HepG2 (cell line): ENCODE results near the gene ALB. TPM values are rescaled to one million over a fixed set of nuclear protein-coding genes. Genes with fewer than 3 reads are reported as not detected.

Source experiments
- AHDC1 ChIP-seq: sonication (generic); formaldehyde crosslinking; IDR thresholded peaks from 2 replicates; pipeline ENCODE4 v1.5.1; 2020; ENCODE audit warnings: mild to moderate bottlenecking, missing genetic modification reagents, borderline replicate concordance
- ARNT ChIP-seq: fragments of 450-650 bp; IDR thresholded peaks from 2 replicates; pipeline ENCODE4 v1.6.1; 2017
- GATA4 ChIP-seq: sonication (generic); IDR thresholded peaks from 2 replicates; pipeline ENCODE4 v1.6.1; 2016; ENCODE audit warnings: antibody characterized with exemption, low read depth, borderline replicate concordance
- IKZF5 ChIP-seq: IDR thresholded peaks from 2 replicates; pipeline ENCODE4 v1.6.1; 2018; ENCODE audit warnings: missing genetic modification reagents, mild to moderate bottlenecking, missing compliant biosample characterization
- KDM6A ChIP-seq: IDR thresholded peaks from 2 replicates; pipeline ENCODE4 v1.6.1; 2016; ENCODE audit warnings: low read depth
- NFAT5 ChIP-seq: sonication (generic); formaldehyde crosslinking; IDR thresholded peaks from 2 replicates; pipeline ENCODE4 v1.4.0; 2020; ENCODE audit warnings: missing genetic modification reagents
- SMC3 ChIP-seq: IDR thresholded peaks from 2 replicates; pipeline ENCODE4 v1.6.1; 2011; ENCODE audit warnings: low read length, improper control_type of control experiment
- SP140L ChIP-seq: sonication (generic); formaldehyde crosslinking; IDR thresholded peaks from 2 replicates; pipeline ENCODE4 v1.4.0; 2020; ENCODE audit warnings: missing genetic modification reagents, borderline replicate concordance
- TBP ChIP-seq: sonication (generic); formaldehyde crosslinking; IDR thresholded peaks from 2 replicates; pipeline ENCODE4 v1.5.0; 2020; ENCODE audit warnings: missing genetic modification reagents
- ZHX1 ChIP-seq: sonication (generic); formaldehyde crosslinking; IDR thresholded peaks from 2 replicates; pipeline ENCODE4 v1.8.1; 2022; ENCODE audit warnings: low read depth, mild to moderate bottlenecking, missing genetic modification reagents
- ZKSCAN8 ChIP-seq: IDR thresholded peaks from 2 replicates; pipeline ENCODE4 v1.6.1; 2016; ENCODE audit warnings: borderline replicate concordance, missing genetic modification reagents, missing compliant biosample characterization
- ZNF414 ChIP-seq: sonication (generic); formaldehyde crosslinking; IDR thresholded peaks from 2 replicates; pipeline ENCODE4 v1.5.0; 2020; ENCODE audit warnings: missing genetic modification reagents
- ZNF75D ChIP-seq: sonication (generic); formaldehyde crosslinking; IDR thresholded peaks from 2 replicates; pipeline ENCODE4 v1.8.1; 2023; ENCODE audit warnings: missing genetic modification reagents, mild to moderate bottlenecking, borderline replicate concordance
- polyA plus RNA-seq, 8 experiments: library from polyadenylated mRNA; depleted of rRNA in 3 of 8; stranded (reverse) in 7 of 8; unstranded in 1 of 8; fragments of >200 nt; fragmentation: Illumina TruSeq in 4 of 8; extraction: Trizol in 4 of 8; gene quantifications; 2 replicates each; pipeline versions ENCODE4 v1.2.1 to v1.2.3, GENCODE V29; 2011 to 2016; ENCODE audit warnings: low read depth in 4 of 8, missing spikeins in 1 of 8, mixed read lengths in 1 of 8; ENCODE audit not compliant: insufficient read depth in 1 of 8
- total RNA-seq, 5 experiments: library from RNA; depleted of rRNA; stranded (reverse); fragments of >200 nt; fragmentation: Illumina TruSeq; extraction: Trizol; gene quantifications; 2 replicates each; pipeline ENCODE4 v1.2.3, GENCODE V29; 2016; ENCODE audit warnings: low read depth in 1 of 5

ALB gene
- total and polyA plus RNA-seq, 2 of the 13 experiments (the other 11 are each of a cell fraction or from before 2014, with no cell fraction given): 22,259 to 22,625 TPM

GRCh38 chr4:73456177-73457022 is 52.3 kb downstream of the ALB start (continued):
- TF ChIP-seq AHDC1 (CRISPR knock-in tag) (no peak), TBP (CRISPR knock-in tag) (no peak), ARNT (no peak), SMC3 (no peak), ZKSCAN8 (CRISPR knock-in tag) (no peak), NFAT5 (no peak), SP140L (CRISPR knock-in tag) (no peak), ZHX1 (CRISPR knock-in tag) (no peak), ZNF414 (CRISPR knock-in tag) (no peak), IKZF5 (0 out of 2 replicates have a peak, but pooled peaks have one; percentile 32), KDM6A (CRISPR knock-in tag) (no peak), GATA4 (no peak), ZNF75D (CRISPR knock-in tag) (no peak)
